ENCODE results near the gene DNPH1. TPM values are rescaled to one million over a fixed set of nuclear protein-coding genes. Genes with fewer than 3 reads are reported as not detected.

DNPH1 gene
- total RNA-seq, 1 donor from 2014 or later: 52.3 TPM

DNA sequence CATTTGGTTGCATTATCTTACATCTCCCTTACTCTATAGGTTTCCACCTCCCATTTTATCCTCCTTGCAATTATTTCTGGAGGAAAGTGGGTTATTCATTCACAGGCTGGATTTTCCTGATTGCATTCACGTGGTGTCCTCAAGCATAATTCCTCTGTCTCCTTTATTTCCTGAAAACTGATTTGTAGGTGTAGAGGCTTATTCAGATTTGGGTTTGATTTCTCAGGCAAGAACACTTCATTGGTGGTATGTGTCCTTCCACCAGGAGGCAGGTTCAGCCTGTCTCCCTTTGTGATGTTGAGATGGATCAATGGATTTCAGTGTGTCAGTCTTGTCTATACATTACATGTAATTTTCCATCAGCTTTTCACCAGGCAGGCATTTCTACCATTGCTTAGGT, 17.3 kb downstream of the DNPH1 start:
- Mint-ChIP-seq H3K27me3 (no peaks in the 10 kb centered on the region), H3K4me3 (no peak overlapping the region), H3K27ac (no peak overlapping the region), H3K9me3 (no peaks in the 10 kb centered on the region), H3K36me3 (peaks cover 8% of the 10 kb centered on the region), H3K4me1 (ENCODE audit: unreplicated experiment) (no peaks in the 10 kb centered on the region)
- DNase-seq (ENCODE audit: extremely low spot score, unreplicated experiment): no peak
- TF ChIP-seq, protein P1, sequence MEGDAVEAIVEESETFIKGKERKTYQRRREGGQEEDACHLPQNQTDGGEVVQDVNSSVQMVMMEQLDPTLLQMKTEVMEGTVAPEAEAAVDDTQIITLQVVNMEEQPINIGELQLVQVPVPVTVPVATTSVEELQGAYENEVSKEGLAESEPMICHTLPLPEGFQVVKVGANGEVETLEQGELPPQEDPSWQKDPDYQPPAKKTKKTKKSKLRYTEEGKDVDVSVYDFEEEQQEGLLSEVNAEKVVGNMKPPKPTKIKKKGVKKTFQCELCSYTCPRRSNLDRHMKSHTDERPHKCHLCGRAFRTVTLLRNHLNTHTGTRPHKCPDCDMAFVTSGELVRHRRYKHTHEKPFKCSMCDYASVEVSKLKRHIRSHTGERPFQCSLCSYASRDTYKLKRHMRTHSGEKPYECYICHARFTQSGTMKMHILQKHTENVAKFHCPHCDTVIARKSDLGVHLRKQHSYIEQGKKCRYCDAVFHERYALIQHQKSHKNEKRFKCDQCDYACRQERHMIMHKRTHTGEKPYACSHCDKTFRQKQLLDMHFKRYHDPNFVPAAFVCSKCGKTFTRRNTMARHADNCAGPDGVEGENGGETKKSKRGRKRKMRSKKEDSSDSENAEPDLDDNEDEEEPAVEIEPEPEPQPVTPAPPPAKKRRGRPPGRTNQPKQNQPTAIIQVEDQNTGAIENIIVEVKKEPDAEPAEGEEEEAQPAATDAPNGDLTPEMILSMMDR (conservative IDR thresholded peaks at IDR 0.05): peak; percentile 27

DNA sequence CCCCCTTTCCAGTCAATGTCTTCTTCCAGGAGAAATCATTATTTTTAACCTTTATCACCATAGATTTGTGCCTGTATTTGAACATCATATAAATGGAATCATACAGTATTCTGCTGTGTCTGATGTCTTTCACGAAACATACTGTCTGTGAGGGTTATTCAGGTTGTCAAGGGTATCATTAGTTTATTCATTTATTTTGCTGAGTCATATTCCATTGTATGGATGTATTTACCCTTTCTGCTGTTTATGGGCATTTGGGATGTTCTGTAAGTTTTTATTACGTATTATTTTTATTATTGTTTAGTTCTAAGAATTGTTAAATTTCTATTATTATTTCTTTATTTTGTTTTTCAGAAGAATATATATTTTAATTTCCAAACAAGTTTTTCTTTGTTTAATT, 22.0 kb downstream of the DNPH1 start:
- Mint-ChIP-seq H3K36me3 (peaks cover 18% of the 10 kb centered on the region), H3K4me1 (ENCODE audit: unreplicated experiment) (no peaks in the 10 kb centered on the region), H3K27ac (no peak overlapping the region), H3K4me3 (no peak overlapping the region), H3K27me3 (no peaks in the 10 kb centered on the region), H3K9me3 (no peaks in the 10 kb centered on the region)
- TF ChIP-seq, protein P1 (conservative IDR thresholded peaks at IDR 0.05): no peak
- DNase-seq (ENCODE audit: extremely low spot score, unreplicated experiment): no peak

DNA sequence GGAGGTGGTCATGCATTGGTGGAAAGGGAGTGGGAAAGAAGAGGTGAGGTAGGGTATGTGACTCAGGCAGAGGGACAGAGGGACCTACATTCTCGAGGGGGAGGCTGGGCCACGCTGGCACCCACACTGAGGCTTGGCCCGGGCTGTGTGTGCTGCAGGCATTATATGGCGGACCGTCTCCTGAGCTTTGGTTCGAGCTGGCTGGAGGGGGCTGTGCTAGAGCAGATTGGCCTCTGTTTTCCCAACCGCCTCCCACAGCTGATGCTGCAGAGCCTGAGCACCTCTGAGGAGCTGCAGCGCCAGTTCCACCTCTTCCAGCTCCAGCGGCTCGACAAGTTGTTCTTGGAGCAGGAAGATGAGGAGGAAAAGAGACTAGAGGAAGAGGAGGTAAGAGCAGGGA, 23.4 kb downstream of the DNPH1 start:
- Mint-ChIP-seq H3K4me1 (ENCODE audit: unreplicated experiment) (no peaks in the 10 kb centered on the region), H3K9me3 (no peaks in the 10 kb centered on the region), H3K27ac (no peak overlapping the region), H3K4me3 (no peak overlapping the region), H3K36me3 (peaks cover 22% of the 10 kb centered on the region), H3K27me3 (no peaks in the 10 kb centered on the region)
- DNase-seq (ENCODE audit: extremely low spot score, unreplicated experiment): no peak
- TF ChIP-seq, protein P1 (conservative IDR thresholded peaks at IDR 0.05): no peak

DNA sequence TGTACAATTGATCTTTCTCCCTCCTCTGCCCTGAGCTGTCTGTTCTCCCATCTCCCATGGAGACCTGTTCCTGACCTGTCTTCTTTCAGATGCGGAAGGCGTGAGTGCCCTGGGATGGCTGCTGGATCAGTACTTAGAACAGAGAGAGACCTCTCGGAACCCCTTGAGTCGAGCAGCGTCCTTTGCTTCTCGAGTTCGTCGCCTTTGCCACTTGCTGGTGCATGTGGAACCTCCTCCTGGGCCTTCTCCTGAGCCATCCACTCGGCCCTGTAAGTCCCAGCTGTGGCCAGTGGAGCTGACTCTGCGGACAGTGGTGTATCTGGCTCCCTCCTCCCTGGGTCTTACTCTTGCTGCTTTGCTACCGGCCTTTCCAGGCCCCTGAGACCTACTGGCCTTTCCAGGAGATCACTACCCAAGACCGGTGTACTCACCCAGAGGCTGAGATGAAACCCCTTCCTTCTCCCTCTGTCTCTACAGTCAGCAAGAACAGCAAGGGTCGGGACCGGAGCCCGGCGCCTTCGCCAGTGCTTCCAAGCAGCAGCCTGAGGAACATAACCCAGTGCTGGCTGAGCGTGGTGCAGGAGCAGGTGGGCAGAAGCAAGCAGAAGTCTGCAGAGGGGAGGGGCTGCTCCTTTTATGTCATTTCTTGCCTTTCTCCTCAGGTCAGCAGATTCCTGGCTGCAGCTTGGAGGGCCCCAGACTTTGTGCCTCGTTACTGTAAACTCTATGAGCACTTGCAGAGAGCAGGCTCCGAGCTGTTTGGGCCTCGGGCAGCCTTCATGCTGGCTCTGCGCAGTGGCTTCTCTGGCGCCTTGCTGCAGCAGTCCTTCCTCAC, 24.8 kb downstream of the DNPH1 start:
- Mint-ChIP-seq H3K36me3 (peaks cover 26% of the 10 kb centered on the region), H3K9me3 (no peaks in the 10 kb centered on the region), H3K4me3 (no peak overlapping the region), H3K27me3 (no peaks in the 10 kb centered on the region), H3K27ac (no peak overlapping the region), H3K4me1 (ENCODE audit: unreplicated experiment) (no peaks in the 10 kb centered on the region)
- DNase-seq (ENCODE audit: extremely low spot score, unreplicated experiment): no peak
- TF ChIP-seq, protein P1 (conservative IDR thresholded peaks at IDR 0.05): no peak

DNA sequence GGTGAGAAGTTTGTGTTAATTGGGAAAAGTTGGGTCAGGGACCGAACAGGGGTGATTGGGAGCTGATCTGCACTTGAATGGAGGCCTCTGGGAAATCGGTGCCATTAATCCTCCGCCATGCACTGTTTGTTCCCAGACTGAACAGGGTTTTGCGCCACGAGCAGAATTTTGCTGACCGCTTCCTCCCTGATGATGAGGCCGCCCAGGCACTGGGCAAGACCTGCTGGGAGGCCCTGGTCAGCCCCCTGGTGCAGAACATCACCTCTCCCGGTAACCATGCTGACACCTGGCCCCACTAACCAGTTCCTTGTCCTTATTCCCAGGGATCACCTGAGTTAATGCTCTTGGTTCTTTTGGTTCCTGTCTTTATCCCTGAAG, 25.6 kb downstream of the DNPH1 start:
- TF ChIP-seq, protein P1 (conservative IDR thresholded peaks at IDR 0.05): no peak
- H3K27ac Mint-ChIP-seq: no peak overlapping the region
- H3K27me3 Mint-ChIP-seq: no peaks in the 10 kb centered on the region
- H3K4me1 Mint-ChIP-seq (ENCODE audit: unreplicated experiment): no peaks in the 10 kb centered on the region
- peaks cover 26% of the 10 kb centered on the region for H3K36me3 Mint-ChIP-seq
- DNase-seq (ENCODE audit: extremely low spot score, unreplicated experiment): no peak
- H3K9me3 Mint-ChIP-seq: no peaks in the 10 kb centered on the region
- no peak overlapping the region for H3K4me3 Mint-ChIP-seq
